SK-N-SH (cell line): ENCODE results near the gene CLEC5A.

Experiments used
- CHD2 ChIP-seq: fragments of 150-350 bp; IDR thresholded peaks from 2 replicates; pipeline ENCODE4 v1.6.1; 2018; ENCODE audit warnings: low read length; ENCODE audit not compliant: partially characterized antibody
- MXI1 ChIP-seq: IDR thresholded peaks from 2 replicates; pipeline ENCODE4 v1.6.1; 2012; ENCODE audit warnings: mild to moderate bottlenecking, low read depth, low read length, improper control_type of control experiment
- RCOR1 ChIP-seq: fragments of 150-350 bp; IDR thresholded peaks from 2 replicates; pipeline ENCODE4 v1.6.1; 2017; ENCODE audit warnings: antibody characterized with exemption, low read length
- SIN3A ChIP-seq: IDR thresholded peaks from 2 replicates; pipeline ENCODE4 v1.6.1; 2012; ENCODE audit warnings: low read depth, mild to moderate bottlenecking, low read length, moderate library complexity, borderline replicate concordance
- TF ChIP-seq, protein P1 (sequence below): IDR thresholded peaks from 2 replicates; pipeline ENCODE4 v1.4.0; 2012; ENCODE audit warnings: low read depth, borderline replicate concordance
- TF ChIP-seq, protein P2 (sequence below): fragments of 200-600 bp; sonication (generic); IDR thresholded peaks from 2 replicates; pipeline ENCODE4 v1.6.1; 2017; ENCODE audit warnings: antibody characterized with exemption, mild to moderate bottlenecking, moderate library complexity

DNA sequence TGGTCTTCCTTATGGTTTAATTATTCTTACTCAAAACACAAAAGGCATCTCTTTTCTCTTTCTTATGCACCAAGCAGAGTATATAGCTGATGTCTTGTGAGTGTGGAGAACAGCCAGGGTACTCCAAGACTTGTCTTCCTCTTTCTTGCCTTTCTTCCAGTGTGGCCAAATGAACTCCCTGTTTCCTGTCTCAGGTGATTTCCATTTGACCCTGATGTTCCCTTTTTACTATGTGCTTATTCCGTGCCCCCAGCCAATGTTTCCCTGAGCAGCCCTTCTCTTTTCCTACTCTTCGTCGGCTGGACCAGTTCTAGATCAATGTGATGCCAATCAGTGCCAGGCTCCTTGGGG, 18.0 kb downstream of the CLEC5A start:
- no peak for TF ChIP-seq SIN3A
- TF ChIP-seq, protein P1, sequence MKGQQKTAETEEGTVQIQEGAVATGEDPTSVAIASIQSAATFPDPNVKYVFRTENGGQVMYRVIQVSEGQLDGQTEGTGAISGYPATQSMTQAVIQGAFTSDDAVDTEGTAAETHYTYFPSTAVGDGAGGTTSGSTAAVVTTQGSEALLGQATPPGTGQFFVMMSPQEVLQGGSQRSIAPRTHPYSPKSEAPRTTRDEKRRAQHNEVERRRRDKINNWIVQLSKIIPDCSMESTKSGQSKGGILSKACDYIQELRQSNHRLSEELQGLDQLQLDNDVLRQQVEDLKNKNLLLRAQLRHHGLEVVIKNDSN, result no peak
- TF ChIP-seq RCOR1, result no peak
- TF ChIP-seq, protein P2, sequence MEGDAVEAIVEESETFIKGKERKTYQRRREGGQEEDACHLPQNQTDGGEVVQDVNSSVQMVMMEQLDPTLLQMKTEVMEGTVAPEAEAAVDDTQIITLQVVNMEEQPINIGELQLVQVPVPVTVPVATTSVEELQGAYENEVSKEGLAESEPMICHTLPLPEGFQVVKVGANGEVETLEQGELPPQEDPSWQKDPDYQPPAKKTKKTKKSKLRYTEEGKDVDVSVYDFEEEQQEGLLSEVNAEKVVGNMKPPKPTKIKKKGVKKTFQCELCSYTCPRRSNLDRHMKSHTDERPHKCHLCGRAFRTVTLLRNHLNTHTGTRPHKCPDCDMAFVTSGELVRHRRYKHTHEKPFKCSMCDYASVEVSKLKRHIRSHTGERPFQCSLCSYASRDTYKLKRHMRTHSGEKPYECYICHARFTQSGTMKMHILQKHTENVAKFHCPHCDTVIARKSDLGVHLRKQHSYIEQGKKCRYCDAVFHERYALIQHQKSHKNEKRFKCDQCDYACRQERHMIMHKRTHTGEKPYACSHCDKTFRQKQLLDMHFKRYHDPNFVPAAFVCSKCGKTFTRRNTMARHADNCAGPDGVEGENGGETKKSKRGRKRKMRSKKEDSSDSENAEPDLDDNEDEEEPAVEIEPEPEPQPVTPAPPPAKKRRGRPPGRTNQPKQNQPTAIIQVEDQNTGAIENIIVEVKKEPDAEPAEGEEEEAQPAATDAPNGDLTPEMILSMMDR, result no peak
- no peak for TF ChIP-seq CHD2
- no peak for TF ChIP-seq MXI1
